Measurements from ENCODE around the gene ARIH2.

Gene ARIH2

DNA sequence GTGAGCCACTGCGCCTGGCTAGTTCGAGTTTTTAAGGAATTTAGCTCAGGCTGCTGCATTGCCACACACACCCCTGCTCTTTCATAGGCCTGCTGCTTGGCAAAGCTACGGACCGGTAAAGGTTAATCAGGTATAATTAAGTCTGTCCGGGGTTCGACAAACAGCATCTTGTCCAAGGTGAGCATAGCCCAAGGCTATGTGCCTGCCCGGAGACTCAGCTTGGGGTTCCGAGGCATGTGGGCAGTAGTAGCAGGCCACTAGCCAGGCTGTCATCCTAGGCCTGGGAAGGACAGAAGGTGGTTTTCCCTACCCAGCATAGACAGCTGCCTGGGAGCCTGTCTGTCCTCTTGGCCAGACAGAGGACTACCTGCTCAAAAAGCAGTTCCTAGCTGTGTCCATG, 78.0 kb downstream of the ARIH2 start:
- no peak overlapping the region for H3K4me3 ChIP-seq (ENCODE audit: low read length)
- H3K4me1 ChIP-seq (ENCODE audit: control insufficient read depth, insufficient read depth, low read length), result peaks cover 3% of the 10 kb centered on the region
- H3K9me3 ChIP-seq (replicated peaks; ENCODE audit: low read length), result no peaks in the 10 kb centered on the region
- H3K27me3 ChIP-seq (ENCODE audit: control insufficient read depth, insufficient read depth, low read length), result no peaks in the 10 kb centered on the region
- no peak overlapping the region for H3K4me2 ChIP-seq (ENCODE audit: low read length)
- no peak overlapping the region for H3K9ac ChIP-seq (ENCODE audit: low read depth, low read length)
- H3K36me3 ChIP-seq (ENCODE audit: insufficient read depth, low read length), result peaks cover 5% of the 10 kb centered on the region

DNA sequence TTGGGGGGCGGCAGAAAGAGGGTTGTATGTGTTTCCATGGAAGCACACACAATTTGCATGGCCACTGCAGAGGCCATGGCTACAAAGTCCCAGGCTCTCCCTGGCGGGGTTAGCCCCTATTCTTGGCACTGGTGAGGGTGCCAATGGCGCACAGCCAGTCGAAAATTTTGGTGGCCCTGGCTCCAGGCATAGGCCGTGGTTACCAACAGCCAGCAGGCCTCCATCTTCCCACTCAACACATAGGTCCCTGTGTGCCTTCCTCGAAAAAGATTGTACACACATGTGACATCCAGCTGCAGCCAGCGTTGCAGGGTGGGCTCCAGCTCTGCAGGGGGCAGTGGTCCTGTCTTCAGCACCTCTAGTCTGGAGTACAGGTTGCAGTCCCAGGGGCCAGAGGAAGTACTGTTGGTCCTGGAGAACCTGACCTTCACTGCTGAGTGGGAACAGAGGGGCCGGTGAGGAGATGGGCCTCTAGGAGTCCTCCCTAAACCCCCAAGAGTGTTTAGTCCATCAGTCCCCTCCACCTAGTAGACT, 78.5 kb downstream of the ARIH2 start:
- no peak overlapping the region for H3K9ac ChIP-seq (ENCODE audit: low read depth, low read length)
- H3K9me3 ChIP-seq (replicated peaks; ENCODE audit: low read length), result no peaks in the 10 kb centered on the region
- no peaks in the 10 kb centered on the region for H3K27me3 ChIP-seq (ENCODE audit: control insufficient read depth, insufficient read depth, low read length)
- H3K4me1 ChIP-seq (ENCODE audit: control insufficient read depth, insufficient read depth, low read length), result no peaks in the 10 kb centered on the region
- peaks cover 5% of the 10 kb centered on the region for H3K36me3 ChIP-seq (ENCODE audit: insufficient read depth, low read length)
- H3K4me2 ChIP-seq (ENCODE audit: low read length), result no peak overlapping the region
- H3K4me3 ChIP-seq (ENCODE audit: low read length), result no peak overlapping the region

DNA sequence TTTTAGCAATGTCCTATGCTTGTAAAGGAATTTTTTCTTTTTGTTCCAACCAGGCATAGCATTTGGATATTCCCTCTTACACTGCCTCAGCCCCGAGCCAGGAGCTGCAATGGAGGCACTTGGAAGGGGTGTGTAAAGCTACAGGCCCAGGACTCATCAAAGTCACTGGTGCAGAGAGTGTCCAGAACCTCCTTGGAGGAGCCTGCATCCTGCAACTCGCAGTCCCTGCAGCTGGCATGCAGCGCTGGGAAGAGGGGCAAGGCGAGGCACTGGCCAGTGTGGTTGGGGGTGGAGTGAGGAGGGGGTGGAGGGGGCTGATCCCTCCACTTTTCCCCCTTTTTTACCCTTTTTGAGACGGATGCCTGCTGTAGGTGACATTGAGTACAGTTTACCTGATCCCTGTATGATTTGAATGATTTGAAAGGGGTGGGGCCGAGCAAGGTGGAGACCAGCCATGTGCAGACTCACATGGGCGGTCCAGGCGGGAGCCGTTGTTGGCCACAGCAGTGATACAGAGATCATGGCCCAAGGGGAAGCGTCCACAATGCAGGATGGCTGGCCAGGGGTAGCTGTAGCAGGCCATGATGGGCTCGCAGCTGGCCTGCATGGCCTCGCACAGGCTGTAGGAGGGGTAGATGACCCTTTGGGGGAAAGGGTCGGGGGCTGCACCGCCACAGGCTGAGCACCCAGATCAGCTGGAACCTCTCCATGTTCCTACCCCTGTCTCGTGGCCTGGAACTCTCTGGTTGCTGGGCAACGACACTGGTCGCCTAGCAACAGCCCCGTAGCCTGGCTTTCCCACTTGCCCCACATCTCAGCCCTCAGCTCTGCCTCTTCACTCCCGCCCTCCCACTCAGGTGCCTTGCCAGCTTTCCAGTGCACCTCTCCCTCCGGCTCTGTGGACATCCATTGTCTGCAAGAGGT, 79.3 kb downstream of the ARIH2 start:
- no peak overlapping the region for H3K4me3 ChIP-seq (ENCODE audit: low read length)
- H3K4me1 ChIP-seq (ENCODE audit: control insufficient read depth, insufficient read depth, low read length), result no peaks in the 10 kb centered on the region
- peaks cover 5% of the 10 kb centered on the region for H3K36me3 ChIP-seq (ENCODE audit: insufficient read depth, low read length)
- no peaks in the 10 kb centered on the region for H3K9me3 ChIP-seq (replicated peaks; ENCODE audit: low read length)
- no peaks in the 10 kb centered on the region for H3K27me3 ChIP-seq (ENCODE audit: control insufficient read depth, insufficient read depth, low read length)
- H3K4me2 ChIP-seq (ENCODE audit: low read length), result no peak overlapping the region
- H3K9ac ChIP-seq (ENCODE audit: low read depth, low read length), result no peak overlapping the region

DNA sequence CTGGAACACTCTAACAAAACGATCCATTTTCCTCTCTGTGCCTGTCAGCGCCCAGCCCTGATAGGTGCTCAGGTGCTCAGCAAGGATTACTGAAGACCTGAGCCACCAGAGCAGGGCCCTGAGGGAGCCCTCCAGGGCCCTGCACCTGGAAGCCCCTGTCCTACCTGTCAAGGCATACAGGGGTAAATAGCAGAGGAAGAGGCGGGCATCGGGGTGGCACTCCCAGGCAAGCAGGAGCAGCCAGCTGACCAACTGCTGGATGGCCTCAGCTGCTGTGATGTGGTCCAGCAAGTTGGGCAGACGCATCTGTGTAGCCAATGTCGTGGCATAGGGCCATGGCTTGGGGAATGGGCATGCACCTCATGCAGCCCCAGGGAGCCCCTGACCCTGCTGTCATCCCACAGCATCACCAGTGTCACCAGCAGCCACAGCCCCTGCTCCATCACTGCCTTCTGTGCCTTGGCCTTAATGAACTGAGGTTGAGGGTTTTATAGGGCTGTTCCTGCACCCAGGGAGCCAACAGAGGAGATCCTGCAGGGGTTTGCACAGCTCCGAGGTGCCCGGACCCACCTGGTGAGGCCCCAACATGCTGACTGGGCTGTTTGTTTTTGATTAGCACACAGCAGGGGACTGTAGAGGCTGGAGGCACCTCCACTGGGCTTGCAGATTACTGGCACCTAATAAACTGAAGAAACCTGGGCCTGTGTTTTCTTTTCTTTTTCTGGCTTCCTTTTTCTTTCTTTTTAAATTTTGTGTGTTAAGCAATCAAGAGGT, 80.6 kb downstream of the ARIH2 start:
- no peaks in the 10 kb centered on the region for H3K27me3 ChIP-seq (ENCODE audit: control insufficient read depth, insufficient read depth, low read length)
- no peaks in the 10 kb centered on the region for H3K9me3 ChIP-seq (replicated peaks; ENCODE audit: low read length)
- no peak overlapping the region for H3K9ac ChIP-seq (ENCODE audit: low read depth, low read length)
- peaks cover 5% of the 10 kb centered on the region for H3K36me3 ChIP-seq (ENCODE audit: insufficient read depth, low read length)
- H3K4me3 ChIP-seq (ENCODE audit: low read length), result no peak overlapping the region
- no peak overlapping the region for H3K4me2 ChIP-seq (ENCODE audit: low read length)
- no peaks in the 10 kb centered on the region for H3K4me1 ChIP-seq (ENCODE audit: control insufficient read depth, insufficient read depth, low read length)

DNA sequence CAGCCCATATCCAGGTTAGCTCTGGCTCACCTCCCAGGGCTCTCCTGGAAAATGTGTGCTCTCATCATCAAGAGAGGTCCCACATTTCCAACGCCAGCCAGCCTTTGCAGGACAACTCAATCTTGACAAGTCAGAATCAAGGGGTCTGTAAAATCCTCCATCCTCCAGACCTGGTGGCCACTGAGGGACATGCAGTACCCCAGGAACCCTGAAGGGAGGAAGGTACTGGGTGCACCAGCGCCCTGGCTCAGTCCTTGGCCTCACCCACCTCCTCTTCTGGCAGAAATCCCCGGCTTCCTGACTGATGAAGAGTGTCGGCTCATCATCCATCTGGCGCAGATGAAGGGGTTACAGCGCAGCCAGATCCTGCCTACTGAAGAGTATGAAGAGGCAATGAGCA, 82.5 kb downstream of the ARIH2 start:
- no peak overlapping the region for H3K4me2 ChIP-seq (ENCODE audit: low read length)
- no peak overlapping the region for H3K9ac ChIP-seq (ENCODE audit: low read depth, low read length)
- no peak overlapping the region for H3K4me3 ChIP-seq (ENCODE audit: low read length)
- no peaks in the 10 kb centered on the region for H3K9me3 ChIP-seq (replicated peaks; ENCODE audit: low read length)
- H3K27me3 ChIP-seq (ENCODE audit: control insufficient read depth, insufficient read depth, low read length), result no peaks in the 10 kb centered on the region
- peaks cover 4% of the 10 kb centered on the region for H3K4me1 ChIP-seq (ENCODE audit: control insufficient read depth, insufficient read depth, low read length)
- peaks cover 5% of the 10 kb centered on the region for H3K36me3 ChIP-seq (ENCODE audit: insufficient read depth, low read length)

DNA sequence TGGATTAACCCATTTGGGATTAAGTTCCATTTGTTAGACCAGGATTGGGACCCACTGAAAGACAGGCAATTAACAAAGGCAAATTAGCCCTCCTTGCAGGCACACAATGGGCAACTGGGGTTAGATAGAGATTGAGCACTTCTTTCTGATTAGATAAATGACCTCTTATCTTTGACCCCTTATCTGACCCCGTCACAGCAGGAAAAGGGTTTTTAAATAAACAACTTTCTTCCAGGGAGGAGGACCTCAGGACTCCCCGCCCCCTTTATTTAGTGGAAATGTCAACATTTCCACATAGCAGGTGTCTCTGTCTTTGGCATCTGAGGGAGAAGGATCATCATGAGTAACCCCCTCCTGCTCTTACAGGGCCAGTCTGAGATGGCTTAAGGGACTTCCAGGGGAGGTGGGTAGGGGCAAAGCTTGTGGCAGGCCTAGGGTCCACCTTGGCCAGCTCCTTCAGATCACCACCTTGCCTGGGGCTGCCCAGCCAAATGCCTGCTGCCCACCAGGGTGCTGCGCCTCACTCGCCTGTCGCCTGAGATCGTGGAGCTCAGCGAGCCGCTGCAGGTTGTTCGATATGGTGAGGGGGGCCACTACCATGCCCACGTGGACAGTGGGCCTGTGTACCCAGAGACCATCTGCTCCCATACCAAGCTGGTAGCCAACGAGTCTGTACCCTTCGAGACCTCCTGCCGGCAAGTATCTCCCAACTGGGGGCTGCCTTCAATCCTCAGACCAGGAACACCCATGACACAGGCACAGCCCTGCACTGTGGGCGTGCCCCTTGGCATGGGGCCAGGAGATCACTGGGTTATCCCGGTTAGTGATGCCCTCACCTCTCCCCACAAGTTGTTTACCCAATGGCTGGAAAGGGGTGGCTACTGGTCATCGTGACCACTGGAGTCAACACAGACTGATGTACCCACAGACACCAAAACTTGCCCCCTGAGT, 86.0 kb downstream of the ARIH2 start:
- peaks cover 17% of the 10 kb centered on the region for H3K4me1 ChIP-seq (ENCODE audit: control insufficient read depth, insufficient read depth, low read length)
- no peak overlapping the region for H3K9ac ChIP-seq (ENCODE audit: low read depth, low read length)
- H3K27me3 ChIP-seq (ENCODE audit: control insufficient read depth, insufficient read depth, low read length), result no peaks in the 10 kb centered on the region
- peaks cover 3% of the 10 kb centered on the region for H3K36me3 ChIP-seq (ENCODE audit: insufficient read depth, low read length)
- no peaks in the 10 kb centered on the region for H3K9me3 ChIP-seq (replicated peaks; ENCODE audit: low read length)
- H3K4me3 ChIP-seq (ENCODE audit: low read length), result no peak overlapping the region
- H3K4me2 ChIP-seq (ENCODE audit: low read length), result no peak overlapping the region

DNA sequence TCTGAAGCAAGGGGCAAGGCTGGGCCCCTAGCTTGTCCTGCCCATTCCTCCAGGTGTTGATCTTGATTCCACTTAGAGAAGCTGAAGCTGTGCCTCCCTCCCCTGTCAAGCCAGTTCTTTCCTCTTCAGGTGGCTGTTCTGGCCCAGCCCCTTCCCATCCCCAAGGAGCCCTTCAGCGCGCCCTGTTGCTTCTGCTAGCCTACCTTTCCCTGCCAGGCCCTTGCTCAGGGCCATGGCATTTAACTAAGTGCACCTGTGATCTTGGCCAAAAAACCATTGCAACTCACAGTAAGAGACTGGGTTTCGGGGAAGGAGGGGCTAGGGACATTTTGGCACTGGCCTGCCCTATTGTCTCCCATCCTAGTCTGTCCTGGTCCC, 86.7 kb downstream of the ARIH2 start:
- H3K9me3 ChIP-seq (replicated peaks; ENCODE audit: low read length), result no peaks in the 10 kb centered on the region
- no peak overlapping the region for H3K4me3 ChIP-seq (ENCODE audit: low read length)
- H3K9ac ChIP-seq (ENCODE audit: low read depth, low read length), result no peak overlapping the region
- H3K4me2 ChIP-seq (ENCODE audit: low read length), result no peak overlapping the region
- H3K27me3 ChIP-seq (ENCODE audit: control insufficient read depth, insufficient read depth, low read length), result no peaks in the 10 kb centered on the region
- peaks cover 17% of the 10 kb centered on the region for H3K4me1 ChIP-seq (ENCODE audit: control insufficient read depth, insufficient read depth, low read length)
- H3K36me3 ChIP-seq (ENCODE audit: insufficient read depth, low read length), result peaks cover 3% of the 10 kb centered on the region

DNA sequence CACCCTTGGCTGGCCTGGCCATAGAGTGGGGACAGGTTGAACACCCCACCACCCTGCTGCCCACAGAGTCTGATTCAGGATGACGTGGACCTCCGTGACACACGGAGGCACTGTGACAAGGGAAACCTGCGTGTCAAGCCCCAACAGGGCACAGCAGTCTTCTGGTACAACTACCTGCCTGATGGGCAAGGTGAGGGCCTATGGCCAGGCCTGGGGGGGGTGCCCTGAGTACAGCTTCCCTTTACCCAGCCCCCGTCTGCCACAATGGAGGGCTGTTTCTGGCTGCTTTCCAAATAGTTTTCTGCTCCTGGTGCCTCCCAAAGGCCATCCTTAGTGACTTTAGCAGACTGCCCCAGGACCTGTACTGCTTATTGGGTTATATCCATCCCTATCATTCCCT, 87.4 kb downstream of the ARIH2 start:
- H3K4me2 ChIP-seq (ENCODE audit: low read length), result peak overlapping the region; percentile 100
- H3K36me3 ChIP-seq (ENCODE audit: insufficient read depth, low read length), result peaks cover 3% of the 10 kb centered on the region
- no peaks in the 10 kb centered on the region for H3K27me3 ChIP-seq (ENCODE audit: control insufficient read depth, insufficient read depth, low read length)
- no peaks in the 10 kb centered on the region for H3K9me3 ChIP-seq (replicated peaks; ENCODE audit: low read length)
- peak overlapping the region; percentile 82 for H3K4me3 ChIP-seq (ENCODE audit: low read length)
- peak overlapping the region; percentile 91 for H3K9ac ChIP-seq (ENCODE audit: low read depth, low read length)
- peaks cover 17% of the 10 kb centered on the region for H3K4me1 ChIP-seq (ENCODE audit: control insufficient read depth, insufficient read depth, low read length)

DNA sequence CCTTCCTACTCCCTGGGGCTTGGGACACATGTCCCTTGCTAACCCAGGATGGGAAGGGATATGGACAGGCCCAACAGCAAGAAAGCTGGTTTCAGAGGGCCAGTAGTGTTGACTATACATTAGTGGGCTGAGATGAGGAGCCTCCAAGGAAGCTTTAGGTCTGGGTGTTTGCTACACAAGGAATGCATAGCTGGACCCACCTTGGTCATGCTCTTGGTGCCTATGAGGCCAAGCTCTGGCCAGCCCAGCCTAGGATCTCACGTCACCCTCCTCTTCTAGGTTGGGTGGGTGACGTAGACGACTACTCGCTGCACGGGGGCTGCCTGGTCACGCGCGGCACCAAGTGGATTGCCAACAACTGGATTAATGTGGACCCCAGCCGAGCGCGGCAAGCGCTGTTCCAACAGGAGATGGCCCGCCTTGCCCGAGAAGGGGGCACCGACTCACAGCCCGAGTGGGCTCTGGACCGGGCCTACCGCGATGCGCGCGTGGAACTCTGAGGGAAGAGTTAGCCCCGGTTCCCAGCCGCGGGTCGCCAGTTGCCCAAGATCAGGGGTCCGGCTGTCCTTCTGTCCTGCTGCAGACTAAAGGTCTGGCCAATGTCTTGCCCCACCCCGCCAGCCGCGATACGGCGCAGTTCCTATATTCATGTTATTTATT, 87.9 kb downstream of the ARIH2 start:
- H3K4me3 ChIP-seq (ENCODE audit: low read length), result peak overlapping the region; percentile 82
- H3K9me3 ChIP-seq (replicated peaks; ENCODE audit: low read length), result no peaks in the 10 kb centered on the region
- peak overlapping the region; percentile 91 for H3K9ac ChIP-seq (ENCODE audit: low read depth, low read length)
- H3K4me1 ChIP-seq (ENCODE audit: control insufficient read depth, insufficient read depth, low read length), result peaks cover 17% of the 10 kb centered on the region
- peaks cover 6% of the 10 kb centered on the region for H3K36me3 ChIP-seq (ENCODE audit: insufficient read depth, low read length)
- H3K27me3 ChIP-seq (ENCODE audit: control insufficient read depth, insufficient read depth, low read length), result no peaks in the 10 kb centered on the region
- H3K4me2 ChIP-seq (ENCODE audit: low read length), result peak overlapping the region; percentile 100

DNA sequence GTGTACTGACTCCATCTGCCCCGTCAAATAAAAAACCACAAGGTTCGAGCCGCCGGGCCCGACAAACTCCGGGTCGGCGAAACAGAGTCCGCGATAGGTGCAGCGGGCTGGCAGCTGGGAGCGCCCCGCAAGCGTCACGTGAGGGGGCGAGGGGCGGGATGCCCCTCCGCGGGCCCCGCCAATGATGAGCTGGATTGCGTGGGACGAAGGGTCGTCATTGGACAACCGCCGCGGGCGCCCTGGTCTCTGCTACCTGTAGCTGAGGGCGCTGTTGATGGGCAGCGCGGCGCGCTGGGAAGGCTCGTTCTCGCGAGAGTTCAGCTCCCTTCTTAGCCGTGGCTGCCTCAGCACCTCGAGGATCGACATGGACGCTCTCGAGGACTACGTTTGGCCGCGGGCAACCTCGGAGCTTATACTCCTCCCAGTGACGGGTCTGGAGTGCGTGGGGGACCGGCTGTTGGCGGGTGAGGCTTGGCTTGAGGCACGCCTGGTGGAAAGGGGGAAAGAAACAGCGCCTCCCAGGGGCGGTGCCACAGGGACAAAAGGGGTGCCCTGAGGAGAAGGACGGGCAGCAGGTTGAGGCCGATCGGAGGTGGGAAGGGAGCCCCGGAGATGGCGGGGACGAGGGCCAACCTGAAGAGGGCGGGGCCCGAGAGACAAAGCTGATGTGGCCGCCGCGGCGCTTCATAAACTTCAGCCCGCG, 88.6 kb downstream of the ARIH2 start, which contains the start of gene WDR6:
Gene WDR6, plus strand, starts transcription at position 324 of the 703 bp plus-strand sequence. Its CDS starts 41 bp downstream, at position 365.
- Histone ChIP-seq H3K36me3 (ENCODE audit: insufficient read depth, low read length) (peaks cover 10% of the 10 kb centered on the region), H3K9me3 (replicated peaks; ENCODE audit: low read length) (no peaks in the 10 kb centered on the region), H3K4me1 (ENCODE audit: control insufficient read depth, insufficient read depth, low read length) (peaks cover 17% of the 10 kb centered on the region), H3K27me3 (ENCODE audit: control insufficient read depth, insufficient read depth, low read length) (no peaks in the 10 kb centered on the region), H3K9ac (ENCODE audit: low read depth, low read length) (peak within 1 kb of the TSS; percentile 91), H3K4me3 (ENCODE audit: low read length) (peak within 1 kb of the TSS; percentile 82), H3K4me2 (ENCODE audit: low read length) (peak within 1 kb of the TSS; percentile 100)

All from skeletal muscle satellite cell (primary cell).